ENCODE results near the gene HS3ST6.

The HS3ST6 gene

DNA sequence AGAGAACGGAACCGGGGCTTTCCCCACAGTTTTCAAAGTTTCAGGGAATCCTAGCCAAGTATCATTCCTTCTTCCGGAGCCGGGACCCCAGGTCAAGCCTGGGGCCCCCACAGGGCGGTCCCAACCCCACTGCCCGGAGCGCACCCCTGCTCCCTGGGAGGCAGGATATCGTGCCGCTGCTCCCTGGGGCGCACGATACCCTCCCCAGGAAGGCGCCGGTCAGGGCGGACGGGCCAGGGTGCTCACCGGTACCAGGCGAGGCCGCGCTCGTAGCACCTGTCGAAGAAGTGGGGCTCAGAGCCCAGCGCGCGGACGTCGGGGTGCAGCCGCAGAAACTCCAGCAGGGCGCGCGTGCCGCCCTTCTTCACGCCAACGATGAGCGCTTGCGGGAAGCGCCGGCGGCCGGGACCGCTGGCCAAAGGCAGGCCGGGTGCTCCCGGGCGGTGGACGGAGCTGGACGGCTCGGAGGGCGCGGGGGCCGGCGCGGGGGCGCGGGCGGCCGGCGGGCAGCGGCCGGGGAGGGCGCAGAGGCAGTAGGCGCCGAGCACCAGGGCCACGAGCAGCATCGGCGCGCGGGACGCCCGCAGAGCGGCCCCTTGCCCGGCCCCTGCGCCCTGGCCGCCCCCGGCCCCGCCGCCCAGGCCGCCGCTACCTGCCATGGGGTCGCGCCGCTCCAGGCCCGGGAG is 407 bp downstream of the HS3ST6 start:
- TF ChIP-seq GATA2 (IDR thresholded peaks at IDR 0.05; ENCODE audit: low read depth, low read length) (no peak), GATA3 (IDR thresholded peaks at IDR 0.05; ENCODE audit: low read depth, low read length) (no peak)

DNA sequence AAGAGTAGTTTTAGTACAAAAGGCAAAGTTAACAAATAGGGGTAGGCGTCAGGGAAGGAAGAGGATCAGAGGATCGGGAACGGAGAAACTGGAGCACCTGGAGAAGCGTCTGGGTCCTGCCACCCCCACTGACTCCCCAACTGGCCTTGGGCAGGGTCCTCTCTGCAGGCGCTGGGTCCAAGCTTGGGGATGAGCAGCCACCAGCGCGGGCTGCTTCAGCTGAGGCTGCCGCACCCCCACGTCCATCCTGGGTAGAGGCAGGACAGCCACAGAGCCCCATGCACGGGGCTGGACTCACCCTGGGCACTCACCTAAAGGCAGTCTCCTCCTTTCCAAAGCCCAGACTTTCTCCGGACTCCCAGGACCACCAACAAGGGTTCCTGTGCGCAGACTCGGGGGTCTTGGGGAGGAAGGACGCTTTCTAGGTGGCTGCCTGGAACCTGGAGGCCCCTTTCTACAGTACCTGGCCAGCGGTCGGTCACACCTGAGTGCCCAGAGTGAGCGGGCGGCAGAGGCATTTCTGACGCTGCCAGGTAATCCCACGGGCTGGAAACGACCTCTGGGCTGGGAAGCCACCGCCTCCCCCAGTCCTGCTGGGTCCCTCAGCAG is 1.1 kb downstream of the HS3ST6 start:
- no peak for TF ChIP-seq GATA3 (IDR thresholded peaks at IDR 0.05; ENCODE audit: low read depth, low read length)
- no peak for TF ChIP-seq GATA2 (IDR thresholded peaks at IDR 0.05; ENCODE audit: low read depth, low read length)

DNA sequence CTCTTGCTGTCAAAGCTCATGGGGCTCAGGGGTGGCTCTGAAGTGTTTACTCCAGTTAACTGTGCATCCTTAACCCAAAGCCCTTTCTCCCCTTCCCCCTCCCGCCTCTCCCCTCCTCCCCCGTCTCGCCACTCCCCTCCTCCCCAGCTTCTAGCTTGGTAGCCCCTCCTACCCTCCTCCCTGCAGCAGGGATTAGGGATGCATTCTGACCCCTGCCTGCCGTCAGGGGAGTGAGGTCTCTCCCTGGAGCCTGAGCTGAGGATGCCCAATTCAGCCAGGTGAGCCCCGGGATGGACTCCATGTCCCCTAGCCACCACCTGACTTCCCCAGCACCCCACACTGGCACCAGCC is 1.6 kb downstream of the HS3ST6 start:
- TF ChIP-seq GATA3 (IDR thresholded peaks at IDR 0.05; ENCODE audit: low read depth, low read length): no peak
- TF ChIP-seq GATA2 (IDR thresholded peaks at IDR 0.05; ENCODE audit: low read depth, low read length): no peak

DNA sequence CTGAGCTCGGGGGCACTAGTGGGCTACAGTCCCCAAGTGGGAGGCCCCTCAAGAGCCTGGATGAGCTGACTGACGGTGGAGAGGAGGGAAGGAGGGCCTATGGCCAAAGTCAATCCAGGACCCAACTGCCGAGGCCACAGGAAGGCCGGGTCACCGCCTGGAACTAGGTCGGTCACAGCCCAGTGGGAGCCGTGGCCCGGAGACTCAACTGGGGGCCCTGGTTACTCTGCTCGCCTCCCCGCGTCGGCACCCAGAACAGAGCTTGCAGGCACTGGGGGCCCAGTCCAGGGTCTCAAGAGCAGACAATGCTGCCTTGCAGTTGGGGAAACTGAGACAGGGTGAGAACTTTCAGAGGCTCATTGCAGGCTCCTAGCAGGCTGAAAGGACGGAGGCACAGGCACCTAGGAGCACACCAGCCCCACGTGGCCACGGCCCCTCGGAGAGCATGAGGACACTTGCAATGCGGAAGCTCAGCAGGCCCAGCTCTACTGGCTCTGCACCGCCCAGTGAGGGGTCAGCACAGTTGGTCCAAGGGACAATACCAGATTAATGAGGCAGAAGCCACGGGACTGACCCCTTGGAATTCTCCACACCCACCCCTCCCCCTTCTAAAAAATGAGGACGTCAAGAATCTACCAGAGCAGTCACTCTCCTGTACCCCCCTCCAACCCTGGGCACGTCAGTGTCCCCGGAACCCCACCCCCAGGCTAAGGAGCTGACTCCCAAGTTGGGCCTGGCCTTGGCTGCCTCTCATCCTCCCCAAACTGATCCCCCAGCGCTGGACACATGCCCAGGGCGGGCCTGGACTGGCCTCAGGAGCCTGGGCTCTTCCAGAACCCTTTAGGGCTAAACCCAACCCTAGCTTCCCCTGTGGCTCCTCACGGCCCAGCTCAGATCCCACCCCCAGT is 2.2 kb downstream of the HS3ST6 start:
- TF ChIP-seq GATA3 (IDR thresholded peaks at IDR 0.05; ENCODE audit: low read depth, low read length) (no peak), GATA2 (IDR thresholded peaks at IDR 0.05; ENCODE audit: low read depth, low read length) (no peak)

DNA sequence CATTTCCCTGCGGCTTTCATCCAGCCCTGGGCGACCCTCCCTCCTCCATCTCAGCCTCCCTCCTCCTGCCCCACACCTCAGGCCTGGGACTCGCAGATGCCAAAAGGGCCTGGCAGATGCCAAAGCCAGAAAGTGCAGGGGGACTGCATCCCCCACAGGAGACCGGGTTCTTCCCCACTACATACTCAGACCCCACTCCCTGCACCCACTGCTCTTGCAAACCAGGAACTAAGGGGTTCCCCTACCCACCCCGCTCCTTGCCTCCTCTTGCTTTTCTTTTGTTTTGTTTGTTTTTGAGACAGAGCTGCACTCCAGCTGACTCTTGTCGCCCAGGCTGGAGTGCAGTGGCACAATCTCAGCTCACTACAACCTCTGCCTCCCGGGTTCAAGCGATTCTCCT is 3.2 kb downstream of the HS3ST6 start:
- no peak for TF ChIP-seq GATA3 (IDR thresholded peaks at IDR 0.05; ENCODE audit: low read depth, low read length)
- no peak for TF ChIP-seq GATA2 (IDR thresholded peaks at IDR 0.05; ENCODE audit: low read depth, low read length)

DNA sequence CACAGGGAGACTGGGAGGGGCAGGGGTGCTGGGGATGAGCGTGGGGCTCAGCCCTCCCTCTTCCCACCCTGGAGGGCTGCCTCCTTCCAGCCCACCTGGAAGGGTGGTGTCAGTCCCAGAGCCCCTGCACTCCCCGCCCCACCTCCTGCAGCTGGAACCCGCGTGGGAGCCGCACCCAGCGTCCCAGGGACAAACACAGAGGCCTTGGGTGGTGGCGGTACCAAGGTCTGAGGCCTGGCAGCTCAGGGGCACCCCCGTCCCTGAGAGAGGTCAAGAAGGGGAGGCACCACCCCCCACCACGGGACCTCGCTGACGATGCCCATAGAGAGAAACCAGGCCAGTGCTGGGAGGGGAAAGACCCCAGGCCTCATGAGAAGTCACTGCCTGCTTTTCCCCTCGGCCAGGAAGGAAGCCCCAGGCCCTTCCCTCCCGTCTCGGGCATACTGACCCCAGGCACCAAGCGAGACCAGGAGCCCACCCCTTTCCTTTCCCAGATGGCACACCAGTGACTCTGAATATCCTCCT is 4.1 kb downstream of the HS3ST6 start:
- TF ChIP-seq GATA3 (IDR thresholded peaks at IDR 0.05; ENCODE audit: low read depth, low read length) (no peak), GATA2 (IDR thresholded peaks at IDR 0.05; ENCODE audit: low read depth, low read length) (no peak)

DNA sequence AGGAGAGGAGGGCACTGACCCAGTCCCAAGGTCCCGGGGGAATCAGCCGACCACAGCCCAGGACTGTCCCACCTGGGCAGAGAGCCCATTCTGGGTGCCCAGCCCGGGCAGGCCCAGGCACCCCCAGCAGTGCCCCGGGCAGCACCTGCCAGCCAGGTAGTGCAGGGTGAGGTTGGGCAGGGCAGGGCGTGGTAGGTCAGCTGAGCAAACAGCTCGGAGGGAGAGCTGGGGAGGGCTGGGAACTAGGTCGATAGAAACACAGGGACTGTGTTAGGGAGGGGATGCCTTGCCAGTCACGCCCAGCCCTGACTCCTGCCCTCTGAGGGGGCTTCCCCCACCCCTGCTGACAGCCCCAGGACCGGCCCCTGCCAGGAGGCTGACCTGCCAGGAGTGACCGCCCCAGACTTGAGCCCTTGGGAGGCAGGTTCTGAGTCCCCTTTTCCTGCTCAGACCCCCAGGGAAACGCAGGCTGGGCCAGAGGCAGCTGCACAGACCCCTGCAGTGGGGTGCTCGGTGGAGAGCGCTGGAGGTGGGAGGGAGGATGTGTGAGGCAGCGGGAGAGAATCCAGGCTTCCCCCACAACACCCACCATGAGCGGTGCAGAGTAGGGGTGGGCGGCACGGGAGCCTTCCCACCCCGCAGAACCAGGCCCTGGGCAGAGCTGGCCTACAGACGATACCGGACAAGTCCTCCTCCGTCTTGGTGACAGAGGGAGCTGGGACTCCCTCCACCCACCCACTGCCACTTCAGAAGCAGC is 4.7 kb downstream of the HS3ST6 start:
- TF ChIP-seq GATA3 (IDR thresholded peaks at IDR 0.05; ENCODE audit: low read depth, low read length) (no peak), GATA2 (IDR thresholded peaks at IDR 0.05; ENCODE audit: low read depth, low read length) (no peak)

DNA sequence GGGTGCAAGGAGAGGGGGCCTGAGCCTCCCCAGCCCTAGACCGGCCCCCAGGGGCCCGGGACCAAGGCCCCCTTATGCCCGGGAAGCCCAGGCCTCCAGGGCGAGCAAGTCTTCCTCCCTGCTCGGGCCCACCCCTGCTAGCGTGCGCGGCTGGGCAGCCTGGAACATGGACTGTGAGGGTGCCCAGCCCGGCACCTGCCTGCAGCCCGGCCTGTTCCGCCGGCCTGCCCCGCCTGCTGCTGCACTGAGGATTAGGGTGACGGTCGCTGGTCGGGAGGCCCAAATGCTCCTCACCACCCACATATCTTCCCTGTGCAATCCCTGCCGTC is 6.0 kb downstream of the HS3ST6 start:
- TF ChIP-seq GATA3 (IDR thresholded peaks at IDR 0.05; ENCODE audit: low read depth, low read length): no peak
- no peak for TF ChIP-seq GATA2 (IDR thresholded peaks at IDR 0.05; ENCODE audit: low read depth, low read length)

DNA sequence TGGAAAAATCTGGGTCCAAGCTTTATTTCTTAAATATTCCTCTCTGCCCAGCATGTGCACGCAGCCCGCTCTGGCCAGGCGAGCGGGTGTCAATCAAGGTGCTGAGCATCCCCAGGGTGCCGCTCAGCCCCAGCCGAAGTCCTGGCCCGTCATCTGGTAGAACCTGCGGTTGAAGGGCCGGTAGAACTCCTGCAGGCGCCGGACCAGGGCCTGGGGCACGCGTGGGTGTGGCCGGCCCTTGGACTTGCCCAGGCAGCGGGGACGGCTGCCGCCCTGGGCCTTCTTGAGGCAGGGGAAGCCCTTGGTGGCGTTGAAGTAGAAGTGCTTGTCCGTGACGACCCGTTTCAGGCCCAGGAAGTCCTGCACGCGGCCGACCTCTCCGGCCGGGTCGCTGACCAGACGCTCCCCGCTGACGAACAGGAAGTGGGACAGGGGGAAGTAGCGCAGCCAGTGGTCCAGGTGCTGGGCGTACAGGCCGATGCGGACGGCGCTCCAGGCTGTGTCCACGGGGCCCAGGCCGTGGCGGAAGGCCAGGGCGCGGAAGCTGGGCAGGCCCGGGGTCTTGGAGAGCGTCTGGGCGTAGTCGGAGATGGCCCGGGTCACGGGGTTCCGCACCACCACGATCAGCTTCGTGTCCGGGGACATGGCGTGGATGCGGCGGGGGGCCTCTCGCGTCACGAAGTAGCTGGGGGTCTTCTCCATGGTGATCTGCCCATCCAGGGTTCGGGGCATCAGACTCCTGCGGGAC is 6.6 kb downstream of the HS3ST6 start:
- TF ChIP-seq GATA2 (IDR thresholded peaks at IDR 0.05; ENCODE audit: low read depth, low read length) (no peak), GATA3 (IDR thresholded peaks at IDR 0.05; ENCODE audit: low read depth, low read length) (no peak)

DNA sequence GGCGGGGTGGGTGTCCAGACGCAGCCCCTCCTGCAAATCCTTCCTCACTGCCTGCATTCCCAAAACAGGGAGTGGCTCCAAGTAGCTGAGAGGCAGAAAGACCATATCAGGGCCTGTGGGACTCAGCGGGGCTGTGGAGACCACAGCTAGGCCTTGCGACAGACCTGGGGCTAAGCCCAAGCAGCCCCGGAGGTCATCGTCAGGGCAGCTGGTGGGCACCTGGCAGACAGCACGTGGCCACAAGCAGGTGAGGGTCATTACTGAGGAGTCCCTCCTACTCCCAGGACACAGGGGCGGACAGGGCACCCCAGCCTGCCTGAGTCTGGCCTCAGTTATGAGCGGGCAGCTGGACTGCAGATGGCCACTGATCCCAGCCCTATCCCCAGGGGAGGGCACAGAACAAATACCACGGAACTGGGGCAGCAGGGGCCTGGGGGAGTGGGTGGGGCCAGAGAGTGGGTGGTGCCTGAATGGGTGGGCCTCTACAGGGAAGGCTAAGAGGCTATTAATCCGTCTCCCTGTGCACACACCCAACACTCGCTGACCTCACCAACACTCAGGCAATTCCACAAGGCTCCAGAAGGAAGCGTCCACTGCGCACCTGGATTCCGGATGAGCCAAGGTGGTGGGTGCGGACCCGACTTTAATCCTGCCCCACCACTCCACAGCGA is 8.5 kb downstream of the HS3ST6 start:
- TF ChIP-seq GATA3 (IDR thresholded peaks at IDR 0.05; ENCODE audit: low read depth, low read length): no peak
- TF ChIP-seq GATA2 (IDR thresholded peaks at IDR 0.05; ENCODE audit: low read depth, low read length): no peak

DNA sequence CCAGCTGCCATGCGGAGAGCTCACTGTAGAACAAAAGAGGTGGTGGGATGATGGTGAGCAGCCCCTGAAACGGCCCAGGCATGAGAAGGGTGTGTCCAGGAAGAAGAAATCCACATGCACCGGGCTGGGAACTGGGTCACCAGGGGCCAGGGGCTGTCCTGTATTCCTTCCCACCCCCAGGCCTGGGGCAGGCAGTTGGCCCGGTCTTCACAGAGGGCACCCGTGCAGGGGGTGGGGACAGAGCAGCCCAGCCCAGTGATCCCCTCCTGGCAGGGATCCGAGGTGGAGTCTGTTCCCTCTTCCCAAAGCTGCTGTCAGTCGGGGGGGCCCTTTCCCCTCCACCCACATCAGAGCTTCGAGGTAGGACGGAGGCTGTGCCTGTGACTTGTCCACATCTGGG is 9.2 kb downstream of the HS3ST6 start:
- TF ChIP-seq GATA2 (IDR thresholded peaks at IDR 0.05; ENCODE audit: low read depth, low read length) (no peak), GATA3 (IDR thresholded peaks at IDR 0.05; ENCODE audit: low read depth, low read length) (no peak)

DNA sequence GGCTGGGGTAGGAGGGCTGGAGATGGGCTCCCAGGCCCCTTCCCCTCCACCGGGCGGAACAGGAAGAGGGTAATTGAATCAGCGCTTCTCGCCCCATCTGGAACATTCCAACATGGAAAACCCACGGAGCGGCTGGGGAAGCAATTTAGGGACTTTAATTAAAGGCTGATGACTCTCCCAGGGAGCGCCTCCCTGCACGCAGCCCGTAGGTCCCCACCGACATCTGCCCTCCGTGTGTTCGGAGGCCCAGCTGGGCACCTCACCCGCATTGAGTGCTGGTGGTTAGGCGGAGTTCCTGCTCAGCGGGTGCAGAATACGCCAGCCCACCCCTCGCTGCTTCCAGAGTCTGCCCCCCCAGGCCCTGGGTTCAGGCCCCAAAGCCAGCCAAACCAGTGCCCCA is 10.0 kb downstream of the HS3ST6 start:
- TF ChIP-seq GATA3 (IDR thresholded peaks at IDR 0.05; ENCODE audit: low read depth, low read length): no peak
- TF ChIP-seq GATA2 (IDR thresholded peaks at IDR 0.05; ENCODE audit: low read depth, low read length): no peak
